B cell (primary cell): ENCODE data around the gene SPOCD1.

Source experiments
- EZH2 ChIP-seq: IDR thresholded peaks from 2 replicates; pipeline ENCODE4 v1.6.1; 2012; ENCODE audit warnings: borderline replicate concordance, low read depth, mild to moderate bottlenecking, moderate library complexity, low read length; ENCODE audit not compliant: insufficient read depth, poor library complexity, severe bottlenecking
- TF ChIP-seq, protein P1 (sequence below): fragments of 200-600 bp; IDR thresholded peaks from one replicate; pipeline ENCODE4 v1.8.0; 2022; ENCODE audit warnings: antibody characterized with exemption, mild to moderate bottlenecking

DNA sequence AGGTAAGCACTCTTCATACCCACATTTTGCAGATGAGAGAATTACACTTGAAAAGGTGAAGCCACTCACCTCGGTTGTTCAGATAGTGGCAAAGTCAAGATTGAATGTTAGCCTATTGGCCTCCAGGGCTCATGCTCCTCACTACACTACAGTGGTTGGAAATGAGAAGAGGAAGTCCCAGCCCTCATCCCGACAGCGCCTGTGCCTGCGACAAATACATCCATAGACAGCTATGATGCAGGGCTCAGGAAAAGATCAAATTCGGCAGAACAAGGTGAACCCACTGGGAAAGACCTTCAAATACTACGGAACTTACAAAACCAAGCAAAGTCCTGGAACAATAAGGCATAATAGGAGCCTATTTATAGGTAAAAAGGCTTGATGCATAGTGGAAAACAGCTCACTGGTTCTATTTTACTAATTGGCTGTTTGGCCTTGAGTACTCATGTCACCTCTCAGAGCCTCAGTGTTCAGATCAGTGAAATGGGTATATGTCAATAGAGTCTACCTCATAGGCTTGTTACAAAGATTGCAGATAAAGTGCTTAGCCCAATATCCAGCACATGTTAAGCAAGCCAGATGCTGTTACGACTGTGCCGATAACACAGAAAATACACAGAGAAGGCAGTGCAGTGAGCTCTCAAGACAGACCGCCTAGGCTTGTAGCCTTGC, 3.5 kb downstream of the SPOCD1 start:
- TF ChIP-seq, protein P1, sequence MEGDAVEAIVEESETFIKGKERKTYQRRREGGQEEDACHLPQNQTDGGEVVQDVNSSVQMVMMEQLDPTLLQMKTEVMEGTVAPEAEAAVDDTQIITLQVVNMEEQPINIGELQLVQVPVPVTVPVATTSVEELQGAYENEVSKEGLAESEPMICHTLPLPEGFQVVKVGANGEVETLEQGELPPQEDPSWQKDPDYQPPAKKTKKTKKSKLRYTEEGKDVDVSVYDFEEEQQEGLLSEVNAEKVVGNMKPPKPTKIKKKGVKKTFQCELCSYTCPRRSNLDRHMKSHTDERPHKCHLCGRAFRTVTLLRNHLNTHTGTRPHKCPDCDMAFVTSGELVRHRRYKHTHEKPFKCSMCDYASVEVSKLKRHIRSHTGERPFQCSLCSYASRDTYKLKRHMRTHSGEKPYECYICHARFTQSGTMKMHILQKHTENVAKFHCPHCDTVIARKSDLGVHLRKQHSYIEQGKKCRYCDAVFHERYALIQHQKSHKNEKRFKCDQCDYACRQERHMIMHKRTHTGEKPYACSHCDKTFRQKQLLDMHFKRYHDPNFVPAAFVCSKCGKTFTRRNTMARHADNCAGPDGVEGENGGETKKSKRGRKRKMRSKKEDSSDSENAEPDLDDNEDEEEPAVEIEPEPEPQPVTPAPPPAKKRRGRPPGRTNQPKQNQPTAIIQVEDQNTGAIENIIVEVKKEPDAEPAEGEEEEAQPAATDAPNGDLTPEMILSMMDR, result no peak
- no peak for TF ChIP-seq EZH2
